Stimulated activated CD8-positive, alpha-beta memory T cell treated with anti-CD3 and anti-CD28 coated beads, Interleukin-7, amount 100 ng/mL, for 4 hours (primary cell): Measurements from ENCODE around the gene GAS2.

Experiments used
- DNase-seq, 2 donors: peaks; one replicate each; pipeline ENCODE4 v3.0.0-alpha.2; 2020; ENCODE audit warnings: low read depth in 2 of 2

The GAS2 gene

GRCh38 chr11:22674470-22675439 is 8.3 kb downstream of the GAS2 start:
- DNase-seq: no peak

GRCh38 chr11:22677153-22677903 is 10.9 kb downstream of the GAS2 start:
- no peak for DNase-seq

- DNase-seq: no peak
Measured at GRCh38 chr11:22680628-22681027, 14.2 kb downstream of the GAS2 start.

GRCh38 chr11:22681281-22681812 is 14.9 kb downstream of the GAS2 start:
- no peak for DNase-seq

- DNase-seq: no peak
Measured at GRCh38 chr11:22684082-22684481, 17.7 kb downstream of the GAS2 start.

- no peak for DNase-seq
Measured at GRCh38 chr11:22685111-22685510, 18.7 kb downstream of the GAS2 start.

GRCh38 chr11:22688914-22689313 is 22.5 kb downstream of the GAS2 start:
- no peak for DNase-seq

- no peak for DNase-seq
Measured at GRCh38 chr11:22690257-22690656, 23.8 kb downstream of the GAS2 start.

GRCh38 chr11:22690871-22691270 is 24.5 kb downstream of the GAS2 start:
- no peak for DNase-seq

- no peak for DNase-seq
Measured at GRCh38 chr11:22699388-22699787, 33.0 kb downstream of the GAS2 start.

- DNase-seq: no peak
Measured at GRCh38 chr11:22702031-22702430, 35.6 kb downstream of the GAS2 start.

- no peak for DNase-seq
Measured at GRCh38 chr11:22703040-22703439, 36.6 kb downstream of the GAS2 start.

- DNase-seq: no peak
Measured at GRCh38 chr11:22703591-22703990, 37.2 kb downstream of the GAS2 start.

GRCh38 chr11:22707119-22707899 is 40.9 kb downstream of the GAS2 start:
- DNase-seq: no peak

GRCh38 chr11:22711071-22711770 is 44.8 kb downstream of the GAS2 start:
- DNase-seq: no peak

GRCh38 chr11:22711880-22712279 is 45.5 kb downstream of the GAS2 start:
- no peak for DNase-seq

- no peak for DNase-seq
Measured at GRCh38 chr11:22713336-22713735, 46.9 kb downstream of the GAS2 start.

GRCh38 chr11:22715971-22716370 is 49.6 kb downstream of the GAS2 start:
- DNase-seq: no peak

- DNase-seq: no peak
Measured at GRCh38 chr11:22720457-22720856, 54.0 kb downstream of the GAS2 start.

- no peak for DNase-seq
Measured at GRCh38 chr11:22723274-22723673, 56.9 kb downstream of the GAS2 start.

GRCh38 chr11:22725079-22725478 is 58.7 kb downstream of the GAS2 start:
- DNase-seq: no peak
